ENCODE measurements around the gene ARHGAP15.

ARHGAP15 gene

GRCh38 chr2:143223556-143223955 is 94.3 kb downstream of the ARHGAP15 start:
- H3K27ac ChIP-seq = no peak overlapping the region
- TF ChIP-seq ZFX (IDR thresholded peaks at IDR 0.05; ENCODE audit: borderline replicate concordance) (no peak), CTCF (IDR thresholded peaks at IDR 0.05) (no peak)

- TF ChIP-seq CTCF (IDR thresholded peaks at IDR 0.05) = no peak
- no peak for TF ChIP-seq ZFX (IDR thresholded peaks at IDR 0.05; ENCODE audit: borderline replicate concordance)
- H3K27ac ChIP-seq = no peak overlapping the region
Observed at GRCh38 chr2:143225931-143226330, 96.7 kb downstream of the ARHGAP15 start.

GRCh38 chr2:143226714-143227541 is 97.7 kb downstream of the ARHGAP15 start:
- H3K27ac ChIP-seq = no peak overlapping the region
- TF ChIP-seq CTCF (IDR thresholded peaks at IDR 0.05) = no peak
- TF ChIP-seq ZFX (IDR thresholded peaks at IDR 0.05; ENCODE audit: borderline replicate concordance) = no peak

- TF ChIP-seq ZFX (IDR thresholded peaks at IDR 0.05; ENCODE audit: borderline replicate concordance) (no peak), CTCF (IDR thresholded peaks at IDR 0.05) (no peak)
- no peak overlapping the region for H3K27ac ChIP-seq
Observed at GRCh38 chr2:143229411-143229810, 100.2 kb downstream of the ARHGAP15 start.

- TF ChIP-seq CTCF (IDR thresholded peaks at IDR 0.05) (no peak), ZFX (IDR thresholded peaks at IDR 0.05; ENCODE audit: borderline replicate concordance) (no peak)
- no peak overlapping the region for H3K27ac ChIP-seq
Observed at GRCh38 chr2:143229952-143230351, 100.7 kb downstream of the ARHGAP15 start.

- TF ChIP-seq CTCF (IDR thresholded peaks at IDR 0.05) = no peak
- TF ChIP-seq ZFX (IDR thresholded peaks at IDR 0.05; ENCODE audit: borderline replicate concordance) = no peak
- H3K27ac ChIP-seq = no peak overlapping the region
Observed at GRCh38 chr2:143230506-143231253, 101.5 kb downstream of the ARHGAP15 start.

GRCh38 chr2:143231254-143231645 is 102.0 kb downstream of the ARHGAP15 start:
- no peak for TF ChIP-seq ZFX (IDR thresholded peaks at IDR 0.05; ENCODE audit: borderline replicate concordance)
- no peak overlapping the region for H3K27ac ChIP-seq

Measured in 22Rv1 (cell line).